ENCODE measurements around the gene NDUFB5.
"Not testable (repeated sequence)": the region's sequence is repeated elsewhere in the genome, so short reads cannot be mapped to it uniquely, and the experiment has no call there.

NDUFB5 gene

DNA sequence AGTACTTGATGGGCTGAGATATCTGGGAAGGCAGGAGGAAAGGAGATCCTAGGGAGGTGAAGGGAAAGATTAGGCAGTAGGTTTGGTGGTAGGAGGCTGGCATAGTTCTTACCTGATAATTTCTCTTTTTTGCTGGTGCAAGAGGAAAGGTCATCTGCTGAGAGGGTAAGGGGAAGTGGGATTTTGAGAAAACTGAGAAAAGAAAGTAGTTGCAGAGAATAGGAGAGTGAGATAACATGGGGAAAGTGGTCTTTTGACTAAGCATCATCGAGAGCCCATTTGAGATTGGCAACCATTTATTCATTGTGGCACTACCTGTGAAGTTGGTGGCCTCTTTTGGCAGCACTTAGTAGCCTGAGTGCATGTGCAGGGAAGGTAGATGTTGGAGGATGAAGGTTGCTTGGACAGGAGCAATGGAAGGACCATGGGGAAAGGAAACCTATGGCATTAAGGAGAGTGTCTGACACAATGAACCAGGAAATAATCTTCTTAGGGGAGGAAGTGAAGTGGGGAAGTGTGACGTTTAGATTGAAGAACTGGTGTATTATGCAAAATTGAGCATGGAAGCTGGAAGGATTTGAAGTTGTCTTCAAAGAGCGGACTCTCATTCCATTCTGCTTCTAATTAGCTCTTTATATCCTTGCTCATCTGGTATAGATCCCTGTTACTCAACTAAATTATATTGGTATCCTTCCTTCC is 26.3 kb downstream of the NDUFB5 start:
- DNase-seq (ENCODE audit: low spot score) = no peak

DNA sequence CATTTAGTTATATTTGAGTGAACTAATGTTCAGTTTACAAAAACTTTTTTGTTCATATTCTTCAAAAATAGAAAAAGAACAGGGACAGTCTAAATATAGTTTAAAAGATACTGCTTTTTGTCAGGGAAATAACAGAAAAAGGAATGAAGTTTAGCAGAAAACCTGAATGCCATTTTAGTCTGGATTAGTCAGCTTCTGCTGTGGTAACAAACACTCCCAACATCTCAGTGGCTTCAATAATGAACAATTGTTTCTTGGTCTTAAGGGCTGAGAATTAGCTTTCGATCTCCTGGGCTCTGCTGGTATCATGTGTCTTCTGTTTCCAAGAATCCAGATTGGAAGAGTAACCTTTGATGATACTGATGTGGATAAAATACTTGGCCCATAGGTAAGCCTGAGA is 35.9 kb downstream of the NDUFB5 start:
- DNase-seq (ENCODE audit: low spot score) = no peak

DNA sequence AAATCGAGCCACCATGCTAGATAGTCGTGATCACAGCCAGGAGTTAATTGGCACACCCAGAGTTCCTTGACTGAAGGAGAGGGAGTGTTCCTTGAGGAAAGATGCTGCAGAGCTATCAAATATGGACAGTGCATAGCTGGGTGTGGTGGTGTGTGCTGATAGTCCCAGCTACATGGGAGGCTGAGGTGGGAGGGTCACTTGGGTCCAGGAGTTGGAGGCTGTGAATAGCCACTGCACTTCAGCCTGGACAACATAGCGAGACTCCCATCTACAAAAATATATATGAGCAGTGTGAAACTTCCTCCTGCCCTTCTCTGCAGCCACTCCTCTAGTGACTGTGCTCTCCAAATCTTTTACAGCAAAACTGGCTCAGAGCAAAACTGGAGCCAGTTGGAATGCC is 38.3 kb downstream of the NDUFB5 start:
- no peak for DNase-seq (ENCODE audit: low spot score)

DNA sequence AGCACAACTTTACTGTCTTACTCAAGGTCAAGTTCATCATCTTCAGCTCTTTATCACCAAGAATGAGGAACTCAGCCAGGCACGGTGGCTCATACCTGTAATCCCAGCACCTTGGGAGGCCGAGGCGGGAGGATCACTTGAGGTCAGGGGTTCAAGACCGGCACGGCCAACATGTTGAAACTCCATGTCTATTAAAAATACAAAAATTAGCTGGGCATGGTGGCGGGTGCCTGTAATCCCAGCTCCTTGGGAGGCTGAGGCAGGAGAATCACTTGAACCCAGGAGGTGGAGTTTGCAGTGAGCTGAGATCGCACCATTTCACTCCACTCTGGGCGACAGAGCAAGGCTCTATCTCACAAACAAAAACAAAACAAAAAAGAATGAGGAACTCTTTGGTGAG is 39.2 kb downstream of the NDUFB5 start:
- not testable (repeated sequence) for DNase-seq (ENCODE audit: low spot score)

DNA sequence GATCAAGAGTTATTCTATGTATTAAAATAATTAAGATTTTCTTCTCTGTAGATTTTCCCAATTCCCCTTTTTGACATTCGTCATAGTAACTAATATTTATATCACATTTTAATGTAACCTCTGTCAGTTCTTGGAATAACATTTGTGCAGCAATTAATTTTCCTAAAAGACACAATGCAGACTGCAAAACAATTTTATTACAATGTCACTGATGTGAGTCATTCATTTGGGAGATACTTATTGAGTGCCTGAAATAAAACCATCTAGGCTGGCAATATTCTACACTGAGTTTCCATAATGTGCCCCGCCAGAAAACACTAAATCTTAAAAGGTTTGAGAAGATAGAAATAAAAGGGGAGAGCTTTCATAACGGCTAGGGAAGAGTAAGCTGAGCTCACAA is 41.6 kb downstream of the NDUFB5 start:
- DNase-seq (ENCODE audit: low spot score) = no peak

DNA sequence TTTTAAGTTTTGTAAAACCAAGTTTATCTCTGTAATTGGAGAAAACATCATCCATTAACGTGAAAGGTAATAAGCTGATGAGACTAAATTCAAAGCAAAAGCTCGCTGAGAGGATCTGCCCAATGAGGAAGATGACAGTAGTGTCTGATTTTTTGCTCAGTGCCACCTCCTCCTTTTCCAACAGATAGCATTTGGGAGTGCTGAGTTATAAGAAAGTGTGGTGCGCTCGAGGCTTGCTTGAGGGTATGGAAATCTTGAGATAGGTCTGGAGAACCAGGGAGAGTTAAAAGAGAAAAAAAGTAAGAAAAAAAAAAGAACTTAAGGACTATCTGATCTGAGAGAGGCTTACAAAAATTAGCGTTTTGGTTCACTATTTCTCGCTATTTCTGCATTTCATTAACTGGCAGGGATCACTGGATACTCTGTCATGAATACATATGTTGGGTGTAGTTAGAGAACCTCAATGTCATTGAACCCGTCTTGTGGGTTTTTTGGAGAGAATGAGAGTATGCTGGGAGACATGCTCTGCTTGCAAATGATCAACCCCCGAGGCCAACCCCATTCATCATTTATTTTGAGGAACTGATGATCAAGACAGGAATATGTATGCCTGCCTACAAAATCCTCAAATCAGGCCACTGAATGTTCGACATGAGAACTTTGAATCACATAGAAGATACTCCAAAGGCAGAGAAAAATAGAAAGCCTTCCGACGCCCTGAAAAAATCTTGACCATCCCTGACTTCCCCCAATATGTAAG is 47.3 kb downstream of the NDUFB5 start:
- DNase-seq (ENCODE audit: low spot score) = no peak

DNA sequence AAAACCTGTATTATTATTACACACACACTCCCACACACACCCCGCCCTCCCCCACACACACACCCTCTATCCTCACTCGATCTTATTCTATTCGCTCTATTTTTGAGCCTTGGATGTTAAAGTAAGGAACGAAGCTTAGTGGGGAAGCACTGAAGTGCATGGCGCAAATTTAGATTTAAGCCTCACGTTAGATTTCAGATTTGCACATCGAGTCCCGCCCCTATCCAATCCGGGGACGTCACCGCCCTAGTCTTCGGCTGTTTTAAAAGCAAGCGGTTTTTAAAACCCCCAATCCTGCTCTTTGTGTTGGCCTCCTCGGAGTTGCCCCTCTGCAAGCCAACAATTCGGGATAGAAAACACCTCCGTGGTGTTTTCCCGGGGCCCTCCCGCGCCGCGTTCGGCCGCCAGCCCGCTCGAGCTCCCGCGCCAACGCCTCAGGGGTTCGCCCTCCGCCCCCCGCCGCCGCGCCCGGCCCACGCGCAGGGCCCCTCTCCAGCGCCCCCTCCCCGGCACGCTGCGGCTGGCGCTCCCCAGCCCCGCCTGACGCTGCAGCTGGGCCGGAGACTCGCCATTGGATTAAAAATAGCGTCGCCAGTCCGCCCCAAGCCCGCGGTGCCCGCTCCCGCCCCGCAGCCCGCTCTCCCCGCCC is 48.0 kb downstream of the NDUFB5 start, which contains the start of gene USP13:
TSS of gene USP13 (plus strand) at position 594 of the 649 bp plus-strand sequence. CDS start 186 bp downstream, outside the sequence.
- no peak for DNase-seq (ENCODE audit: low spot score)

DNA sequence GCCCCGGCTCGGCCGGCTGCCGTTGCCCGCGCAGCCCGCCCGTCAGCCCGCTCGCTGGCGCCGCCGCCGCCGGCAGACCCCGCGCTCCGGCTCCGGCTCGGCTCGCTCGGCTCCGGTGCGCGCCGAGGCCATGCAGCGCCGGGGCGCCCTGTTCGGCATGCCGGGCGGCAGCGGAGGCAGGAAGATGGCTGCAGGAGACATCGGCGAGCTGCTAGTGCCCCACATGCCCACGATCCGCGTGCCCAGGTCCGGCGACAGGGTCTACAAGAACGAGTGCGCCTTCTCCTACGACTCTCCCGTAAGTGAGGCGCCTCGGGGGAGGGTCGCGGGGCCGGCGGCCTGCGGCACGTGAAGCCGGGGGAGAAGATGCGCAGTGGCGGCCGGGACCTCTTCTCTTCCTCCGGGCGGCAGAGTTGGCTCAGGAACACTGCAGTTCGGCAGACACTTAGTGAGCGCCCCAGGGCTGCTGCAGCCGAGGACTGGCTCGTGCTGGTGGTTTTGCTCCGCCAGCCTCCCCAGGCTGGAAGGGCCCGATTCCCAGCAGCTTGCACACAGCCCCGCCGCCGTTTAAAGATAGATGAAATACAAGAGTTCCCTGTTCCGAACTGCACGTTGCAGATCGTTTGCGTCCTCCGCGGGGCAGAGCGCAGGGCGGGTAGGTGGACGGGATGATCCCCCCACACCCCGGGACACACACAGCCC is 48.7 kb downstream of the NDUFB5 start:
- DNase-seq (ENCODE audit: low spot score) = no peak

DNA sequence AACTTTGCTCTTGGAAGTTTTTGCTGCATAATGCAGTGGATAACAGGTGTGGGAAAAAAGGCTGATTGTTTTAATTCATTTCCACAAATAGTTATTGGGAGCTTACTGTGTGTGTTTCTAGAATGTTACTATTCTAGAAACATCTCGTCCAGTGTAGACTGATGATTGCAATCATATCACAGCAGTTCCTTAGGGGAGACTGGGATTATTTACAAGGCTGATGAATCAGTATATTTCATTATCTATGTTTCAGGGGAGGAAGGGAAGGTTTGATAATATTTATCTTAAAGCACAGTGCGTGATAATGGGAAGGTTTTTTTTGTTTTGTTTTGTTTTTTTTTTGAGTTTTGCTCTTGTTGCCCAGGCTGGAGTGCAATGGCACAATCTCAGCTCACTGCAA is 50.6 kb downstream of the NDUFB5 start:
- DNase-seq (ENCODE audit: low spot score) = no peak

DNA sequence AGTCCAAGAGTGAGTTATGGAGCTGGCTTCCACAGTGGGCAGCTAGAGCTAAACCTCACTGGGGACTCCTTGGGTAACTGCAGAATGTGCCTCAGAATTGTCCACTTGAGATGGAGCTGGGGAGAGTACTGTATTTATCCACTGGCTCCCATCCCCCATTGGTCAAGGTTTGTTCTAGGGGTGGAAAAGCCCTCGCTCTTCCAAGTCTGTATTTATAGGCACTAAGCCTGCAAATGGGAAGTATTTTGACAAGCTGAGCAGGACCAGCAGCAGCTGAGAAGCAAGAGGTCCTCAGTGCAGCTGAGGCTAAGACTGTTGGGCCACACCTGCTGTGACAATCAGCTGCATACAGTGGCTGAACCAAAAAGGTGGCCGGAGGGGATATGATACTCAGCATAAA is 54.0 kb downstream of the NDUFB5 start:
- no peak for DNase-seq (ENCODE audit: low spot score)

DNA sequence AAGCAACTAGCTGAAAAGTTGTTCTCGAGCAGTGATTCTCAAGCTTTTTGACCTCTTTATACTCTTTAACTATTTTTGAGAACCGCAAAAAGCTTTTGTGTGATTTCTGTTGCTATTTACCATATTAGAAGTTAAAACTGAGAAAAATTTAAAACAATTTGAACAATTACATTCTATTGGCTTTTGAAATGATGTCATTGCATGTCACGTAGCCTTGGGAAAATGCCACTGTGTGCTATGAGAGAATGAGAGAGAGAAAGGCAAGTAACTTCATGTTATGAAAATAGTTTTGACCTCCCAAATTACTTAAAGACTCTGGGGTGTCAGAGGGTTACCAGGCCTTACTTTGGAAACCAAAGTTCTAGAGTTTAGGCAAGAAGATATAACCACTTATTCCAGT is 56.3 kb downstream of the NDUFB5 start:
- DNase-seq (ENCODE audit: low spot score) = no peak

DNA sequence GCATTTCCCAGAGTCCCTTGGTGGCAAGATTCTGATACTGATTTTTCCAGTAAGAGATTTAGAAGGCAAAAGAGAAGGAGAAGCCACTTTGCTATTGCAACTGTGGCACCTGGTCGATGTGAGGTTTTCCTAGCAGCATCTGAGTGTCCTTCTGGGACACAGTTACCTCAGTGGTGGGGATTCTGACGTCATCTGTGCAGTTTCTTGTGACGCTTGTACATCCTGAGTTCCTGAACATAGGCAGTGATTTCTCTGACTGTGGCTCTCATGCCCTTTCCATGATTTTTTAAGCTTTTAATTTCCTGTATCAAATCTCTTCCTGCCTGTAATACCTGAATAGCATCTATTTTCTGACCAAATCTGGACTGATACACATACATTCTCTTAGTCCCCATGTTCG is 57.2 kb downstream of the NDUFB5 start:
- no peak for DNase-seq (ENCODE audit: low spot score)

DNA sequence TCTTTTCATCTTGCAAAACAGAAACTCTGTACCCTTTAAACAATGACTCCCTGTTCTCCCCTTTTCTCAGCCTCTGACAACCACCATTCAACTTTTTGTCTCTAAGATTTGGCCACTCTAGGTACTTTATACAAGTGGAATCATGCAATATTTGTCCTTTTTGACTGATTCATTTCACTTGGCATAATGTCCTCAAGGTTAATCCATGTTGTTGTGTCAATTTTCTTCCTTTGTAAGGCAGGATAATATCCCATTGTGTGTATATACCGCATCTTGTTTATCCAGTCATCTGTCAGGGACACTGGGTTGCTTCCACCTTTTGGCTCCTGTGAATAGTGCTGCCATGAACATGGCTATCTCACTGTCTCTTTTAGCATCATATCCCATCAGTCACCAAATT is 58.5 kb downstream of the NDUFB5 start:
- DNase-seq (ENCODE audit: low spot score) = no peak

DNA sequence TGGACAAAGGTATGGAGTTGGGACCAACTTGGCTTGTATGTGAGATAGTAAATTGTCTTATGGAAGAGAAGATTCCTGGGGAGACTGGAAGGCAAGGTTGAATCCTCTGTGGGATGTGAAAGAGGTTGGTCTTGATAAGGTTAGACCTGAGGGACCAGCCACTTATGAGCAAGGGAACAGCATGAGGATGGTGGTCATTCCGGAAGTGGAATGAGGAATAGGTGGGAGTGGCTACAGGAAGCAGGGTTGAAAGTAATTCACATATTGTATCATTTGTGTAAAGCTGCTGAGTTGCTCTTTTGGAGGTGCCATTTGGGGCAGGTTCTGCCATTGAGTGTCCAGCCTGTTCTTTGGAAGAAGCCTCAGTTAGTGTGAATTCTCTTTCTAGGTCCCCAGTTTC is 61.4 kb downstream of the NDUFB5 start:
- no peak for DNase-seq (ENCODE audit: low spot score)

DNA sequence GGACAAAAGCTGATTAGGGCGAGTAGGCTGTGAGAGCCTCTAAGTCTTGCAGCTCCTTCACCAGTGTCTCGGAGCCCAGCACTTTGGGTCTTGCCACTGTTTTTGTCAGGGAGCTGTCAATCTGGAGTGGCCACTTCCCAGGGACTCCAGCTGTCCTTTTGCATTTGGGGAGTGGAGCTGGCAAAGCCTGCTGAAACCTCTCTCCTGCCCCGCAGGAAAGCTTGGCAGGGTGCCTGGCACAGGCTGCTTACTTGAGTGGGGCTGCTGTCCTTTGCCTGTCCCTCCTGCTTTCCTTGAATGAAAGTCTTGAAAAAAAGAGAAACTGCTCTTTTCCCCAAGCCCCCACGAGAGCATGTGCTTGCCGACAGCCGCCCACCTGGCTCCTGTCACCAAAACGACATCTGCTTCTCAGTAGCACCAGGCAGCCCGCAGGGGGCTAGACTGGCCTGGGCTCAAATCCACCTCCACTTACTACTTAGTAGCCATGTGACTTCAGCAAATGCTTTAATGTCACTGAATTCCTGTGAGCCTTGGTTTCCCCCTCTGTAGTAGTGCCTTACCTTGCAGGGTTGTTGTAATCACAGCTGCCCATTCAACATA is 61.9 kb downstream of the NDUFB5 start:
- no peak for DNase-seq (ENCODE audit: low spot score)

DNA sequence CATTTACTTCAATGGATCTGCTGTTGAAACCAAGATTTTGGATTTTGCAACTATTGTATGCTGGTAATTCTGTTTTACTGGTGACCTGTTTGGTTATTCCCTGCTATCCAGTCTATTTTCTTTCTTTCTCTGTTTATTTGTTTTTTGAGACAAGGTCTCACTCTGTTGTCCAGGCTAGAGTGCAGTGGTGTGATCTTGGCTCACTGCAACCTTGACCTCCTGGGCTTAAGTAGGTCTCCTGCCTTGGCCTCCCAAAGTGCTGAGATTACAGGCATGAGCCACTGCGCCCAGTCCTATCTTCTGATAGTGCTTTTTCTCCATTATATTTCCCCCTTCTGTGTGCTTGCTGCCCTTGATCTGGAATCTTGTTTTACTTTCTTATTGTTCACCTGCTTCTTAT is 63.8 kb downstream of the NDUFB5 start:
- no peak for DNase-seq (ENCODE audit: low spot score)

DNA sequence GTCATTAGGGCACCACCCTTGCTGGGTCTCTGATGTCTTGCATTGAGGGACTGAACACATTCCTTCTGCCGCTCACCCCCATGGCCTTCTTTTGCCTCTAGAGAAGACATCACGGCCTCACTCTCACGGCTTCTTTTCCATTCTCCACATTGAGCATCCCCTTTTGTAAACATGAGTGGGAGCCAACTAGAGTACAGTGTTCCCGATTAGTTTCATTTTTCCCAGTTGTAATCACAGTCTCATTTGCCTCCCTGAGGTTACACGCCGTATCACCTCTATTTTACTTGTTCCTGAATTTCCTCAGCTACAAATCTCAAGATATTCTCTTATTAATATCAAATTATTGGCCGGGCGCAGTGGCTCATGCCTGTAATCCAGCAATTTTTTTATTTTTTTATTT is 65.7 kb downstream of the NDUFB5 start:
- no peak for DNase-seq (ENCODE audit: low spot score)

DNA sequence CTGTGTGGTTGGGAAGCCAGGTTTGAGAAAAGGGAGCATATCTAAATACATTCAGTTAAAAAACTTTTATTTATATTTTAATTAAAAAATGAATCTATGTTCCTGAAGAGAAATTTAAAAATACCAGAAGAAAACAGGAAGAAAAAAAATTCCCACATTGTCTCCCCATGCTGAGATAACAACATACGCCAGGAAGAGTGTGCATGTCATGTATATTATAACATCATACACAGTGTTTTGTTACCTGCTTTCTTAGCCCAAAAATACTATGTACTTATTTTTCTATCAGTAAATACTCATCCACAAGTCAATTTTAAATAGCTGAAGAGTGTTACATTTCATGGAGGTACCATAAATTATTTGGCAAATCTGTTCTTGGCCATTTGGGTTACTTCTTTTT is 66.7 kb downstream of the NDUFB5 start:
- DNase-seq (ENCODE audit: low spot score) = no peak

DNA sequence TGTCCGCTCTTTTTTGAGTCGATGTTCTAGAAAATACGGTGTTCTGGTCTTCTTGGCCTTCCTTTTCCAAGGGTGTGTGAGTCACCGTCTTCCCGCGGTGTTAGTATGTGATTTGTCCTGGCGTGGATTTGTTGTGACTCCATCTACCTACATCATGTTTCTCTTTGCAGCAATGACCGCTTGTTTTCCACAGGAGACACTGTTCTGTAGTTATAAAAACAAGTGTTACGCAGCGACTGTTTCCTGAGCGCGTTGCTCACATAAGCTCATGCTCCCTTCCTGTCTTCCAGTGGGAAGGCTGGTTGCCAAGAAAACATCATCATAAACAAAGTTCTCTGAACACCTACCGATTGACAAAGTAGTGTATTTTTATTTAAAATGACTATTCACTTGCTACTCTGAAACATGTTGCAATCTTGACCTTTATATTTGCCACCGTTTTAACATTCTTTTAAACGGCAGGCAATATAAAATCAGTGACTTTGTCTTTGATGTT is 67.2 kb downstream of the NDUFB5 start:
- no peak for DNase-seq (ENCODE audit: low spot score)

DNA sequence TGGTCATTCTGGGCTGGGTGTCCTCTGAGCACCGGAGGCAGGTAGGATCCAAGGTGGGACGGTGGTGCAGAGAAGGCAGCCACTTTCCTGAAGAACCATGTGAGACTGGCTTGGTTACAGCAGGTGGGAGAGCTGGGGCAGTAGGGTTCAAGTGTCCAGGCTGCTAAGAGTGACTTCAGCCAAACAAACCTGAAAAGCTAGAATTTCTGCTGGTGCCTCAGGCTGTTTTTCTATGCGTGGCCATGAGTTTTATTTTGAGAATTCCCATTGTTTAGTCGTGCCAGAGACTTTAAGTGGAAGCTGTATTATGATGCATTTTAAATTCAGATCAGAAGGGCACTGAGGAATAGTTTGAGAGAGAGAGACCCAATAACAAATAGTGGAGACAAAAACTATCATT is 68.3 kb downstream of the NDUFB5 start:
- DNase-seq (ENCODE audit: low spot score) = no peak

DNA sequence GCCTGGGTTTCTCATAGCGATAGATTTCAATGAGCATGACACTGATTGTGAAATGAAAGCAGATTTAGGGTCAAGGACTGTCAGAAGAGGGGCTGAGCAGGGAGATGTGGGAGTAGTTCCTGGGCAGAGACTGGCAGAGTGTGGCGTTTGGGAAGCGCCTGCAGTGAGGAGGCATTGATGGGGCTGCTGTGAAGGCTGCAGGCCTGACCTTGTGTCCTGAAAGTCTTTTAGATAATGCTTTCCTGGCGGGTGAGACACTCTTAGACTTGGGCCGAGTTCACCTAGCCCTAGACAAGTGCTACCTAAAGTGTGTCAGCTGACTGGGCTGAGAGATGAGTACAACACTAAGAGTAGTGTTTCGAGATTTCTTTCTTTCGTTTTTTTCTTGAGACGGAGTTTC is 68.9 kb downstream of the NDUFB5 start:
- DNase-seq (ENCODE audit: low spot score) = no peak

DNA sequence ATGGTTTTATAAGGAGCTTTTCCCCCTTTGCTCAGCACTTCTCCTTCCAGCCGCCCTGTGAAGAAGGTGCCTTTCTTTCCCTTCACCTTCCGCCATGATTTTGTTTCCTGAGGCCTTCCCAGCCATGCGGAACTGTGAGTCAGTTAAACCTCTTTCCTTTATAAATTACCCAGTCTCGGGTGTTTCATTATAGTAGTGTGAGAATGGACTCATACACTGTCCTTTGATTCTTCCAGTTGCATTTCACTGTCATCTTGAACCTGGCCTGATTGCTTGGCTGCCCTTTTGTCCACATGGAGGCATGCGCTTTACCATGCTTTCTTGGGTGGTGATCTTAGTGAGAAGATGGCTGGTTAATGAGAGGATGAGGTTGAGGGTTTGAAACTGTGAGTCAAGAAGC is 71.5 kb downstream of the NDUFB5 start:
- no peak for DNase-seq (ENCODE audit: low spot score)

All from hematopoietic multipotent progenitor cell treated with erythropoietin and hydrocortisone succinate and interleukin-3 and kit ligand, for 17 days (in vitro differentiated cells).